Keratinocyte (primary cell): ENCODE measurements around the gene TMEM219.

Source experiments
- EZH2 ChIP-seq: IDR thresholded peaks from one replicate; pipeline ENCODE4 v1.6.1; 2012; ENCODE audit warnings: inconsistent platforms, mild to moderate bottlenecking, low read length, moderate library complexity
- TF ChIP-seq, protein P1 (sequence below), 3 experiments: IDR thresholded peaks in 1 of 3; conservative IDR thresholded peaks in 1 of 3; optimal IDR thresholded peaks in 1 of 3; 2 replicates in 2 of 3; 3 replicates in 1 of 3; pipeline versions ENCODE3 to v1.5.1; 2011; ENCODE audit warnings: low read length in 3 of 3, mild to moderate bottlenecking in 3 of 3, moderate library complexity in 2 of 3, control low read depth in 1 of 3, inconsistent platforms in 1 of 3; ENCODE audit not compliant: insufficient read depth in 2 of 3; ENCODE audit errors: extremely low read depth in 1 of 3

DNA sequence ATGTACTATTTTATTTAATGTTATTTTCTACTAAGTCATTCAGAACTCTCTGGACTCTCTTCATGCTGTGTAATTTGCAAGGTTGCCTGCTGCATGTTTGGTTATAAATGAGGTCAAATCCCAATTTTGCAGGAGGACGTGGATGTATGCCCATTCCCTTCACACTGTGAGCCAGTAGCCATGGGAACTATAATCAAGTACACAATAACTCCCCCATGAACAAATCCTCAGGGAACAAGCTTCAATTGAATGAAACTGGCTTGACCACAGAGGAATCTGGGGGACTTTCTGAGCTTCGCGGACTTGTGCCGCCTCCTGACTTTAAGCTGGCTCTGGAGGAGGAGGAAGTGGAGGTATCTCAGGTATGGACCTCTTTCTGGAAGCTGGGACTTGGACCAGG, 21.2 kb upstream of the TMEM219 start:
- TF ChIP-seq, protein P1, sequence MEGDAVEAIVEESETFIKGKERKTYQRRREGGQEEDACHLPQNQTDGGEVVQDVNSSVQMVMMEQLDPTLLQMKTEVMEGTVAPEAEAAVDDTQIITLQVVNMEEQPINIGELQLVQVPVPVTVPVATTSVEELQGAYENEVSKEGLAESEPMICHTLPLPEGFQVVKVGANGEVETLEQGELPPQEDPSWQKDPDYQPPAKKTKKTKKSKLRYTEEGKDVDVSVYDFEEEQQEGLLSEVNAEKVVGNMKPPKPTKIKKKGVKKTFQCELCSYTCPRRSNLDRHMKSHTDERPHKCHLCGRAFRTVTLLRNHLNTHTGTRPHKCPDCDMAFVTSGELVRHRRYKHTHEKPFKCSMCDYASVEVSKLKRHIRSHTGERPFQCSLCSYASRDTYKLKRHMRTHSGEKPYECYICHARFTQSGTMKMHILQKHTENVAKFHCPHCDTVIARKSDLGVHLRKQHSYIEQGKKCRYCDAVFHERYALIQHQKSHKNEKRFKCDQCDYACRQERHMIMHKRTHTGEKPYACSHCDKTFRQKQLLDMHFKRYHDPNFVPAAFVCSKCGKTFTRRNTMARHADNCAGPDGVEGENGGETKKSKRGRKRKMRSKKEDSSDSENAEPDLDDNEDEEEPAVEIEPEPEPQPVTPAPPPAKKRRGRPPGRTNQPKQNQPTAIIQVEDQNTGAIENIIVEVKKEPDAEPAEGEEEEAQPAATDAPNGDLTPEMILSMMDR (optimal IDR thresholded peaks at IDR 0.05 in 1 of 3, IDR thresholded peaks at IDR 0.05 in 1 of 3, conservative IDR thresholded peaks at IDR 0.05 in 1 of 3; ENCODE audit: extremely low read depth in 1 of 3, insufficient read depth in 2 of 3, low read length in 3 of 3): no peak
- TF ChIP-seq EZH2: no peak
